GM13976 (cell line): Measurements from ENCODE around the gene NTM.

Experiments used
- DNase-seq: peaks from one replicate; pipeline ENCODE4 v3.0.0; 2012; ENCODE audit warnings: low spot score
- in situ Hi-C: fragments of 300-500 bp; cut with MboI; formaldehyde crosslinking; loops from one replicate; pipeline ENCODE4 v1.12.0; 2022; ENCODE audit warnings: low sequenced_read_pairs, mixed read lengths, inconsistent platforms; ENCODE audit not compliant: unreplicated experiment
- TF ChIP-seq, protein P1 (sequence below): IDR thresholded peaks from 2 replicates; pipeline ENCODE4 v1.5.1; 2012; ENCODE audit warnings: borderline replicate concordance, mild to moderate bottlenecking; ENCODE audit not compliant: insufficient read depth; ENCODE audit errors: extremely low read depth, missing control alignments, control extremely low read depth

NTM gene

DNA sequence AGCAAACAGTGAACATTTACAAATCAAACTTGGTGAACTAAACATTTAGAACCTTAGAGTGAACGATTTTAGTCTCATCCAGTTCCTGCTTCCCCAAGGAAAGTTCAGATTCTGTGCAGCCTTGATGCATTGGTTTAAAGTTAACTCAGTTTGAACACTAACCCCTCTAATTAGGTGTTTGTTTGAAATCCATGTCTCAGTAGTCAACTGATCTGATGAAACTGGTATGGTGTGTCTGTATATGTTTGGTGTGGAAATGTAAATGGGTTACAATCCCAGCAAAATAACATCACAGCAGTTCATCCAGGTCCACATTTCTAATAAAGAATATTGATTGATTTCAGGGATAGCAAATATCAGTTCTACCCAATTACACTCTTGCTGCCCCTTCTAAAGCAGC is 532.0 kb downstream of the NTM start:
- no peak for DNase-seq
- TF ChIP-seq, protein P1, sequence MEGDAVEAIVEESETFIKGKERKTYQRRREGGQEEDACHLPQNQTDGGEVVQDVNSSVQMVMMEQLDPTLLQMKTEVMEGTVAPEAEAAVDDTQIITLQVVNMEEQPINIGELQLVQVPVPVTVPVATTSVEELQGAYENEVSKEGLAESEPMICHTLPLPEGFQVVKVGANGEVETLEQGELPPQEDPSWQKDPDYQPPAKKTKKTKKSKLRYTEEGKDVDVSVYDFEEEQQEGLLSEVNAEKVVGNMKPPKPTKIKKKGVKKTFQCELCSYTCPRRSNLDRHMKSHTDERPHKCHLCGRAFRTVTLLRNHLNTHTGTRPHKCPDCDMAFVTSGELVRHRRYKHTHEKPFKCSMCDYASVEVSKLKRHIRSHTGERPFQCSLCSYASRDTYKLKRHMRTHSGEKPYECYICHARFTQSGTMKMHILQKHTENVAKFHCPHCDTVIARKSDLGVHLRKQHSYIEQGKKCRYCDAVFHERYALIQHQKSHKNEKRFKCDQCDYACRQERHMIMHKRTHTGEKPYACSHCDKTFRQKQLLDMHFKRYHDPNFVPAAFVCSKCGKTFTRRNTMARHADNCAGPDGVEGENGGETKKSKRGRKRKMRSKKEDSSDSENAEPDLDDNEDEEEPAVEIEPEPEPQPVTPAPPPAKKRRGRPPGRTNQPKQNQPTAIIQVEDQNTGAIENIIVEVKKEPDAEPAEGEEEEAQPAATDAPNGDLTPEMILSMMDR, result no peak
- in situ Hi-C loops, result no loop called here

DNA sequence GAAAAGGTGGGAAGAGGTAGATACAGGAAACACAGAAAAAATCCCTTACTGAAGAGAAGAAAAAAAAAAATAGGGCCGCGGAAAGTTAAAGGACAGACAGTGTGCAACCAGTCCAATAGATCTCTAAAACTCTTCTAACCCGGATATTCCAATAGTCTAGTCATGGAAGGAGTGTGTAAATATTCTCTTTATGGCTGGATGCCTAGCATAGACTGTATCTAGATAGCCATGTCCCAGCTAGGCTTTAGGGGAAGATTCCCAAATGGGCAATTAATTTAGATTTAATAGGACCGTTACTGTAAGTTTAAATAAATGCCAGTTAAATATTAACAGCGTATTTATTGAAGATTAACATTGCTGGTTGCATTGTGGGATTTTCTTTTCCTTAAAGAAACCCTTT is 532.7 kb downstream of the NTM start:
- TF ChIP-seq, protein P1, result no peak

DNA sequence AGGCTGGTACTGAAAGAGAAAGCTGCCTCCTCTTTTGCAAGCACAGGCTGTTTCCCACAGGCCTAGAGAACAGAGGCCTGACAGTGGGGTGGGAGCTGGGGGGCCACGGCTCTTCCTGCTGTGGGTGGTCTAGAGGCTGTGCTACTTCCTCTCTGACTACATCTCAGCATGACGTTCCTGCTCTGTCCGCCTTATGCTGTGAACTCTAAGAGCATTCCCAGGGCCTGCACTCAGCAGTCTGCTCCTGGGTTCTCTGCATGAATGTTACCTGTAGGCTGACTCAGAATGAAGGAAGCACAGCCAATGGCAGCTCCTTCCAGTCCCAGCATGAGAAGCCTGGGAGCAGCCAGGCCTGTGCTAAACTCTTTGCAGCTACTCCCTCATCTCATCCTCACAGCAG is 534.3 kb downstream of the NTM start:
- TF ChIP-seq, protein P1, result no peak

More for the DNA sequence above, 532.7 kb downstream of the NTM start:
- no peak for DNase-seq
- in situ Hi-C loops, result no loop called here

DNA sequence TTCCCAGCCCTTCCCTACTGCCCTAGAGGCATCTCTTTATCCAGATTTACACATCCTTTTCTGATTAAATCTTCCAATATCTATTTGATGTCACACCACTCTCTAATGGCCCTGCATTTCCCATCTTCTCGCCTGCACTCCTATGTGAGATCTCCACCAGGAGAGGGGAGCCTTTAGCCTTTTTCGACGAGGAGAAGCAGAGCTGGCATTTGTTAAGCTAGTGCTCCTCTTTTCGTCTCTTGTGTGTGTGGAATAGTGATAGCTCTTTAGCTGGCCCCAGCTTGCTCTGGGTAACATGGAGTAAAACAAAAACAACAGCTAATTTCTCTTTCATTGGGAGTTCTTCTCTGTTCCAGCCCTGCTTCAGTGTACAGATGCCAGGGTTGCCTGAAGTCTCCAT is 536.5 kb downstream of the NTM start:
- in situ Hi-C loops, result no loop called here
- TF ChIP-seq, protein P1, result no peak
- DNase-seq, result no peak

More for the DNA sequence above, 534.3 kb downstream of the NTM start:
- DNase-seq, result no peak
- in situ Hi-C loops, result no loop called here

DNA sequence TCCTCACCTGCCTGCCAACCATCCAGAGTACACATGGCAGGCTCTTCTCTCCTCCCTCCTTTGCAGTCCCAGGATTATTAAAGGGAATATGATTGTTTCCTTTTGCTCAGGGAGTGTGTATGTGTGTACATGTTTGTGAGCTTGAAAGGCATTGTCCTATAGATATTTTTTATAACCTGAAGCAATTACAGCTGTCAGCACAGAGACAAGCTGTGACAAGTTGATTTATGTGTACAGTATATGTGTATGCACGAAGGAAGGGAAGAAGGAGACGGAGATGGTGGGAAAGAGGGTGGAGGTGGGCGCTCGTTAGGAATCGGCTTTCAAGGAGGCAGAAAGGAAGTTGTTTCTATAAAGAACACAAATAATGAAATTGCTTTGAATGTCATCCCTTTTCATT is 537.0 kb downstream of the NTM start:
- TF ChIP-seq, protein P1, result no peak
- in situ Hi-C loops, result no loop called here
- DNase-seq, result no peak

DNA sequence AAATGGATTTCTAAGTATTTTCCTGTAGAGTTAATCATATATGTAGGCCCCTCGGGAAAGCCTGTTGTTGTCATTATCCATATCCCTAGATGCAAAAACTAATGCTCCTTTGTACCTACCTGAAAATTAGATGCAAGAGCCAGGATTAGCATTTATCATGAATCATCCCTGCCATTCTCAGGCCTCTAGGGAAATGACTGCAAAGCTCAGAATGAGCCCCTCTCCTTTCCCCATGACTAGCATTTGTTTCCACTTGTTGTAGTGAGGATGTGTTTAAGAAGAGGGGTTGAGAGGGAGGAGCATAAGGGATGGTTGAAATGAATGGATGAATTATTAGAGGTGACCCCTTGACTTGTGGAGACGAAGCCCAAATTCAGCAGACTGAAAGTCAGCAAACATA is 537.9 kb downstream of the NTM start:
- TF ChIP-seq, protein P1, result no peak
- DNase-seq, result no peak
- in situ Hi-C loops, result no loop called here
